ENCODE results near the gene THRSP.
"Not testable (repeated sequence)": the region's sequence is repeated elsewhere in the genome, so short reads cannot be mapped to it uniquely, and the experiment has no call there.

The THRSP gene

GRCh38 chr11:78039919-78040671 lies 23.6 kb upstream of the THRSP start:
- H3K4me1 ChIP-seq (ENCODE audit: control insufficient read depth in 1 of 2, insufficient read depth in 2 of 2, low read length in 2 of 2) = peaks cover 8 to 10% of the 10 kb centered on the region in 2 donors
- H3K36me3 ChIP-seq (ENCODE audit: control insufficient read depth in 1 of 2, insufficient read depth in 2 of 2, low read length in 2 of 2) = no peaks in the 10 kb centered on the region
- H3K9me3 ChIP-seq (ENCODE audit: control insufficient read depth in 1 of 2, low read length in 2 of 2) = no peaks in the 10 kb centered on the region
- H3K27ac ChIP-seq (ENCODE audit: low read length) = peak overlapping the region; percentile 81
- H3K27me3 ChIP-seq (ENCODE audit: low read depth, low read length) = no peaks in the 10 kb centered on the region
- peak overlapping the region in 1 of 2 donors; percentile 25 for H3K4me3 ChIP-seq (ENCODE audit: low read depth in 1 of 2, low read length in 2 of 2)

GRCh38 chr11:78040691-78041379 lies 22.8 kb upstream of the THRSP start:
- peaks cover 8 to 10% of the 10 kb centered on the region in 2 donors for H3K4me1 ChIP-seq (ENCODE audit: control insufficient read depth in 1 of 2, insufficient read depth in 2 of 2, low read length in 2 of 2)
- H3K27ac ChIP-seq (ENCODE audit: low read length) = no peak overlapping the region

GRCh38 chr11:78041380-78041719 lies 22.3 kb upstream of the THRSP start:
- H3K9me3 ChIP-seq (ENCODE audit: control insufficient read depth in 1 of 2, low read length in 2 of 2); H3K27me3 ChIP-seq (ENCODE audit: low read depth, low read length); H3K36me3 ChIP-seq (ENCODE audit: control insufficient read depth in 1 of 2, insufficient read depth in 2 of 2, low read length in 2 of 2); H3K4me3 ChIP-seq (ENCODE audit: low read depth in 1 of 2, low read length in 2 of 2); H3K27ac ChIP-seq (ENCODE audit: low read length); H3K4me1 ChIP-seq (ENCODE audit: control insufficient read depth in 1 of 2, insufficient read depth in 2 of 2, low read length in 2 of 2): not testable (repeated sequence)

More at GRCh38 chr11:78040691-78041379, 22.8 kb upstream of the THRSP start:
- Histone ChIP-seq H3K27me3 (ENCODE audit: low read depth, low read length) (no peaks in the 10 kb centered on the region), H3K4me3 (ENCODE audit: low read depth in 1 of 2, low read length in 2 of 2) (no peak overlapping the region), H3K36me3 (ENCODE audit: control insufficient read depth in 1 of 2, insufficient read depth in 2 of 2, low read length in 2 of 2) (no peaks in the 10 kb centered on the region), H3K9me3 (ENCODE audit: control insufficient read depth in 1 of 2, low read length in 2 of 2) (no peaks in the 10 kb centered on the region)

GRCh38 chr11:78041843-78042440 lies 21.7 kb upstream of the THRSP start:
- H3K9me3 ChIP-seq (ENCODE audit: control insufficient read depth in 1 of 2, low read length in 2 of 2) = no peaks in the 10 kb centered on the region
- H3K4me3 ChIP-seq (ENCODE audit: low read depth in 1 of 2, low read length in 2 of 2) = no peak overlapping the region
- H3K4me1 ChIP-seq (ENCODE audit: control insufficient read depth in 1 of 2, insufficient read depth in 2 of 2, low read length in 2 of 2) = peaks cover 10 to 11% of the 10 kb centered on the region in 2 donors
- no peaks in the 10 kb centered on the region for H3K27me3 ChIP-seq (ENCODE audit: low read depth, low read length)
- no peaks in the 10 kb centered on the region for H3K36me3 ChIP-seq (ENCODE audit: control insufficient read depth in 1 of 2, insufficient read depth in 2 of 2, low read length in 2 of 2)
- H3K27ac ChIP-seq (ENCODE audit: low read length) = no peak overlapping the region

GRCh38 chr11:78044706-78045105 lies 19.0 kb upstream of the THRSP start:
- Histone ChIP-seq H3K4me3 (ENCODE audit: low read depth in 1 of 2, low read length in 2 of 2) (no peak overlapping the region), H3K27ac (ENCODE audit: low read length) (no peak overlapping the region), H3K4me1 (ENCODE audit: control insufficient read depth in 1 of 2, insufficient read depth in 2 of 2, low read length in 2 of 2) (peaks cover 7 to 9% of the 10 kb centered on the region in 2 donors), H3K9me3 (ENCODE audit: control insufficient read depth in 1 of 2, low read length in 2 of 2) (no peaks in the 10 kb centered on the region), H3K27me3 (ENCODE audit: low read depth, low read length) (no peaks in the 10 kb centered on the region), H3K36me3 (ENCODE audit: control insufficient read depth in 1 of 2, insufficient read depth in 2 of 2, low read length in 2 of 2) (no peaks in the 10 kb centered on the region)

- no peaks in the 10 kb centered on the region for H3K27me3 ChIP-seq (ENCODE audit: low read depth, low read length)
- H3K9me3 ChIP-seq (ENCODE audit: control insufficient read depth in 1 of 2, low read length in 2 of 2) = no peaks in the 10 kb centered on the region
- H3K27ac ChIP-seq (ENCODE audit: low read length) = peak overlapping the region; percentile 42
- peaks cover 0 to 3% of the 10 kb centered on the region in 2 donors for H3K4me1 ChIP-seq (ENCODE audit: control insufficient read depth in 1 of 2, insufficient read depth in 2 of 2, low read length in 2 of 2)
- H3K36me3 ChIP-seq (ENCODE audit: control insufficient read depth in 1 of 2, insufficient read depth in 2 of 2, low read length in 2 of 2) = no peaks in the 10 kb centered on the region
- H3K4me3 ChIP-seq (ENCODE audit: low read depth in 1 of 2, low read length in 2 of 2) = peak overlapping the region; percentile 66 to 67
These were observed 17.7 kb upstream of the THRSP start for GRCh38 chr11:78045851-78046485.

- no peaks in the 10 kb centered on the region for H3K9me3 ChIP-seq (ENCODE audit: control insufficient read depth in 1 of 2, low read length in 2 of 2)
- H3K27ac ChIP-seq (ENCODE audit: low read length) = no peak overlapping the region
- H3K27me3 ChIP-seq (ENCODE audit: low read depth, low read length) = no peaks in the 10 kb centered on the region
- peak overlapping the region in 1 of 2 donors; percentile 66 for H3K4me3 ChIP-seq (ENCODE audit: low read depth in 1 of 2, low read length in 2 of 2)
- H3K4me1 ChIP-seq (ENCODE audit: control insufficient read depth in 1 of 2, insufficient read depth in 2 of 2, low read length in 2 of 2) = peaks cover 0 to 3% of the 10 kb centered on the region in 2 donors
- H3K36me3 ChIP-seq (ENCODE audit: control insufficient read depth in 1 of 2, insufficient read depth in 2 of 2, low read length in 2 of 2) = no peaks in the 10 kb centered on the region
These were observed 17.2 kb upstream of the THRSP start for GRCh38 chr11:78046486-78046854.

GRCh38 chr11:78048561-78048960 lies 15.1 kb upstream of the THRSP start:
- Histone ChIP-seq H3K36me3 (ENCODE audit: control insufficient read depth in 1 of 2, insufficient read depth in 2 of 2, low read length in 2 of 2) (no peaks in the 10 kb centered on the region), H3K4me1 (ENCODE audit: control insufficient read depth in 1 of 2, insufficient read depth in 2 of 2, low read length in 2 of 2) (peaks cover 0 to 3% of the 10 kb centered on the region in 2 donors), H3K27me3 (ENCODE audit: low read depth, low read length) (no peaks in the 10 kb centered on the region), H3K4me3 (ENCODE audit: low read depth in 1 of 2, low read length in 2 of 2) (no peak overlapping the region), H3K27ac (ENCODE audit: low read length) (no peak overlapping the region), H3K9me3 (ENCODE audit: control insufficient read depth in 1 of 2, low read length in 2 of 2) (no peaks in the 10 kb centered on the region)

- Histone ChIP-seq H3K27me3 (ENCODE audit: low read depth, low read length) (no peaks in the 10 kb centered on the region), H3K27ac (ENCODE audit: low read length) (no peak overlapping the region), H3K4me3 (ENCODE audit: low read depth in 1 of 2, low read length in 2 of 2) (no peak overlapping the region), H3K4me1 (ENCODE audit: control insufficient read depth in 1 of 2, insufficient read depth in 2 of 2, low read length in 2 of 2) (peaks cover 0 to 3% of the 10 kb centered on the region in 2 donors), H3K9me3 (ENCODE audit: control insufficient read depth in 1 of 2, low read length in 2 of 2) (no peaks in the 10 kb centered on the region), H3K36me3 (ENCODE audit: control insufficient read depth in 1 of 2, insufficient read depth in 2 of 2, low read length in 2 of 2) (no peaks in the 10 kb centered on the region)
These were observed 14.3 kb upstream of the THRSP start for GRCh38 chr11:78049348-78049747.

GRCh38 chr11:78050964-78051831 lies 12.5 kb upstream of the THRSP start:
- Histone ChIP-seq H3K27me3 (ENCODE audit: low read depth, low read length) (no peaks in the 10 kb centered on the region), H3K4me1 (ENCODE audit: control insufficient read depth in 1 of 2, insufficient read depth in 2 of 2, low read length in 2 of 2) (peaks cover 0 to 3% of the 10 kb centered on the region in 2 donors), H3K9me3 (ENCODE audit: control insufficient read depth in 1 of 2, low read length in 2 of 2) (no peaks in the 10 kb centered on the region), H3K4me3 (ENCODE audit: low read depth in 1 of 2, low read length in 2 of 2) (no peak overlapping the region), H3K27ac (ENCODE audit: low read length) (no peak overlapping the region), H3K36me3 (ENCODE audit: control insufficient read depth in 1 of 2, insufficient read depth in 2 of 2, low read length in 2 of 2) (no peaks in the 10 kb centered on the region)

Data from muscle layer of duodenum (tissue), 2 donors.